ENCODE data around the gene AHRR. TPM values are rescaled to one million over a fixed set of nuclear protein-coding genes. Genes with fewer than 3 reads are reported as not detected.

The AHRR gene
- total RNA-seq, 1 experiment from 2014 or later, result 2.2 TPM

GRCh38 chr5:462051-462481, 140.6 kb downstream of the AHRR start:
- H4K5ac ChIP-seq (ENCODE audit: insufficient read length, low read depth, low read length), result no peak overlapping the region
- H3K9me3 ChIP-seq (ENCODE audit: control insufficient read depth, low read depth, low read length), result no peaks in the 10 kb centered on the region
- WGBS (ENCODE audit: extremely low coverage, insufficient read length, low lambda C conversion rate), result no CpG with 5 or more reads among the region's 24 CpGs
- no peak overlapping the region for H3K4me2 ChIP-seq (ENCODE audit: insufficient read depth, insufficient read length, low read length)
- no peak overlapping the region for H3K23ac ChIP-seq (ENCODE audit: insufficient read length, low read depth, low read length)
- H3K56ac ChIP-seq (ENCODE audit: insufficient read length, low read depth, low read length), result no peak overlapping the region
- no peaks in the 10 kb centered on the region for H3K27me3 ChIP-seq (ENCODE audit: insufficient read depth, low read length)
- Mint-ChIP-seq H3K36me3 (ENCODE audit: insufficient read depth in 1 of 3, low read depth in 3 of 3) (peaks cover 17 to 63% (median 53%) of the 10 kb centered on the region in 3 experiments; a peak in 6 of 7 replicates), H3K9me3 (no peaks in the 10 kb centered on the region), H3K4me1 (no peaks in the 10 kb centered on the region), H3K27ac (no peak overlapping the region), H3K4me3 (no peak overlapping the region), H3K27me3 (ENCODE audit: low read depth) (no peaks in the 10 kb centered on the region)
- H4K91ac ChIP-seq (ENCODE audit: insufficient read length, low read depth, low read length), result no peak overlapping the region
- no peak overlapping the region for H2AFZ ChIP-seq (ENCODE audit: low read length)
- no peak overlapping the region for H3T11ph ChIP-seq (ENCODE audit: low read length)
- no peaks in the 10 kb centered on the region for H4K20me1 ChIP-seq (ENCODE audit: control insufficient read depth, insufficient read depth, insufficient read length)
- no peak overlapping the region for H3K18ac ChIP-seq (ENCODE audit: insufficient read length, low read depth, low read length)
- H2BK12ac ChIP-seq (ENCODE audit: insufficient read length, low read depth, low read length), result no peak overlapping the region
- H4K8ac ChIP-seq (replicated peaks; ENCODE audit: insufficient read length, low read depth, low read length), result no peak overlapping the region
- no peak overlapping the region for H3K27ac ChIP-seq (ENCODE audit: insufficient read length, low read depth, low read length)
- H3K79me2 ChIP-seq (ENCODE audit: insufficient read depth, low read length), result no peaks in the 10 kb centered on the region
- TF ChIP-seq CTCF (conservative IDR thresholded peaks at IDR 0.05), result no peak
- no peak overlapping the region for H2BK5ac ChIP-seq (ENCODE audit: insufficient read length, low read length)
- no peak overlapping the region for H3K9ac ChIP-seq (ENCODE audit: extremely low read depth, insufficient read length, low read length)
- no peak overlapping the region for H2BK120ac ChIP-seq (ENCODE audit: low read depth, low read length, poor library complexity, severe bottlenecking)
- H2BK15ac ChIP-seq (ENCODE audit: low read depth, low read length), result no peak overlapping the region
- H3K14ac ChIP-seq (ENCODE audit: insufficient read depth, low read length), result no peak overlapping the region
- H3K23me2 ChIP-seq (ENCODE audit: insufficient read length, low read depth, low read length, poor library complexity, severe bottlenecking), result no peaks in the 10 kb centered on the region
- no peak overlapping the region for H3K4ac ChIP-seq (ENCODE audit: low read depth, low read length)
- no peak overlapping the region for H2AK5ac ChIP-seq (ENCODE audit: insufficient read length, low read length)
- H2BK20ac ChIP-seq (ENCODE audit: low read depth, low read length, poor library complexity, severe bottlenecking), result no peak overlapping the region
- peak; percentile 25 for DNase-seq
- H3K79me1 ChIP-seq (ENCODE audit: insufficient read depth, low read depth, low read length, poor library complexity, severe bottlenecking), result no peaks in the 10 kb centered on the region
- H3K4me1 ChIP-seq (ENCODE audit: insufficient read depth, low read length), result no peaks in the 10 kb centered on the region
